Measurements from ENCODE around the gene PLXNA4. TPM values are rescaled to one million over a fixed set of nuclear protein-coding genes. Genes with fewer than 3 reads are reported as not detected.

PLXNA4 gene
- total RNA-seq, 1 experiment from 2014 or later = 0.10 TPM

DNA sequence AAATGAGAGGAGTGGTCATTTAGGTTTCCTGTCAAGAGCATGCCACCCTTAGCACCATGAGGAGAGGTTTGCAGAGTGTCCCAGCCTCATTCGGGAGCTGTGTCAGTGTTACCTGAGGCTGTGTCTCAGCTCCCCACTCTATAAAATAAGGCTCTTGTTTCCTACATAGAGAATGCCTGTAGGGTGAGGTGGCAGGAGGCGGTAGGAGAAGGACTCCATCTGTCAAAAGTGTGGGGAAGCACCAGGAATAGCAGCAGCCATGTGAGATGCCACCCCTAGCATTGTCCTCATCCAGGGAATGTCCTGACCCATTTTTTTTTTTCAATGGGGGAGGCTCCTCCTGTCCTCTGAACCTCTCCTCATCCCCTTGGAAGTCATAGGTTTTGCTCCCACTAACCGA, 451.2 kb downstream of the PLXNA4 start:
- POLR2A ChIA-PET = no interaction called here
- DNase-seq (ENCODE audit: low read depth, low spot score) (no peak), ATAC-seq (no peak)
- 0 out of 2 replicates have a peak, but pooled peaks cover 2% of the 10 kb centered on the region for H3K27me3 ChIP-seq (ENCODE audit: control insufficient read depth, insufficient read depth, low read length)
- no peaks in the 10 kb centered on the region for H3K4me1 ChIP-seq (ENCODE audit: control insufficient read depth, insufficient read depth, low read length)
- TF ChIP-seq REST (IDR thresholded peaks at IDR 0.05; ENCODE audit: insufficient read depth in 1 of 2, low read depth in 2 of 2, low read length in 1 of 2) = no peak
- no peak for TF ChIP-seq TCF7L2 (IDR thresholded peaks at IDR 0.05; ENCODE audit: low read depth, low read length)
- no peak for TF ChIP-seq POLR2AphosphoS5 (IDR thresholded peaks at IDR 0.05; ENCODE audit: low read depth, low read length)
- TF ChIP-seq CTCF (IDR thresholded peaks at IDR 0.05) = no peak
- TF ChIP-seq SIN3A (IDR thresholded peaks at IDR 0.05; ENCODE audit: borderline replicate concordance, insufficient read depth, low read depth, low read length) = no peak
- intact Hi-C loops (cut with micrococcal nuclease; ENCODE audit: unreplicated experiment) (no loop called here), in situ Hi-C loops (cut with HindIII; ENCODE audit: low pct_unique_long_range_greater_than_20kb, low sequenced_read_pairs) (no loop called here)
- CTCF ChIA-PET = no interaction called here
- H3K36me3 ChIP-seq (ENCODE audit: control insufficient read depth, insufficient read depth, low read length) = no peaks in the 10 kb centered on the region
- no peak overlapping the region for H3K4me3 ChIP-seq (ENCODE audit: low read depth in 2 of 2, low read length in 2 of 2)
- H3K27ac ChIP-seq (ENCODE audit: low read length) = no peak overlapping the region
- no peaks in the 10 kb centered on the region for H3K9me3 ChIP-seq (ENCODE audit: control insufficient read depth, insufficient read depth, low read depth, low read length)
- BruUV-seq (replicated peaks) = no TSS peak

DNA sequence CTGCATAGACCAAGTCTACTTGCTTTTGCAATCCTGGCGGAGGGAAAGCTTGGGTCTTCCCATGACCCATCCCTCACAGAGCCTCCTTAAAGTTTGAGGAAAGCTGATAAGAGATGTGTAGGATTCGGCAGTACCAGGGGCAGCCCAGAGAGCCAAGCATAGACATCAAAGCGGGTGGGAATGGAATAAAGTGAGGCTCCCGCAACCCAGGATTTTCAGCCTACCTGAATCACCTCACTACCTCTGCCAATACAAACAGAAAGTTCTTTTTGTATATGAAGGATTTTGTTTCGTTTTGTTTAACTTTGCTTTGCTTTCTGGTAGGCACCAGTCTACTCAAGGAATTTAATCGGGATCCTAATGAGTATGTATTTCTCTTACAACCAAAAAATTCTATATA, 451.7 kb downstream of the PLXNA4 start:
- Histone ChIP-seq H3K27me3 (ENCODE audit: control insufficient read depth, insufficient read depth, low read length) (0 out of 2 replicates have a peak, but pooled peaks cover 2% of the 10 kb centered on the region), H3K27ac (ENCODE audit: low read length) (no peak overlapping the region), H3K4me1 (ENCODE audit: control insufficient read depth, insufficient read depth, low read length) (no peaks in the 10 kb centered on the region), H3K36me3 (ENCODE audit: control insufficient read depth, insufficient read depth, low read length) (no peaks in the 10 kb centered on the region), H3K4me3 (ENCODE audit: low read depth in 2 of 2, low read length in 2 of 2) (no peak overlapping the region), H3K9me3 (ENCODE audit: control insufficient read depth, insufficient read depth, low read depth, low read length) (no peaks in the 10 kb centered on the region)
- no peak for TF ChIP-seq POLR2AphosphoS5 (IDR thresholded peaks at IDR 0.05; ENCODE audit: low read depth, low read length)
- TF ChIP-seq CTCF (IDR thresholded peaks at IDR 0.05) = no peak
- no peak for TF ChIP-seq SIN3A (IDR thresholded peaks at IDR 0.05; ENCODE audit: borderline replicate concordance, insufficient read depth, low read depth, low read length)
- ChIA-PET CTCF (no interaction called here), POLR2A (no interaction called here)
- in situ Hi-C loops (cut with HindIII; ENCODE audit: low pct_unique_long_range_greater_than_20kb, low sequenced_read_pairs) (no loop called here), intact Hi-C loops (cut with micrococcal nuclease; ENCODE audit: unreplicated experiment) (no loop called here)
- BruUV-seq (replicated peaks) = no TSS peak
- ATAC-seq (no peak), DNase-seq (ENCODE audit: low read depth, low spot score) (no peak)

Data from Panc1 (cell line).